GM18499 (cell line): ENCODE measurements around the gene CRLF2.
"Not testable (repeated sequence)": the region's sequence is repeated elsewhere in the genome, so short reads cannot be mapped to it uniquely, and the experiment has no call there.

ENCODE experiments used
- ATAC-seq: cut with Tn5 transposase; IDR thresholded peaks from one replicate; pipeline ENCODE4 v1.9.1; 2021; ENCODE audit warnings: moderate number of reproducible peaks; ENCODE audit not compliant: insufficient read depth, unreplicated experiment

The CRLF2 gene

DNA sequence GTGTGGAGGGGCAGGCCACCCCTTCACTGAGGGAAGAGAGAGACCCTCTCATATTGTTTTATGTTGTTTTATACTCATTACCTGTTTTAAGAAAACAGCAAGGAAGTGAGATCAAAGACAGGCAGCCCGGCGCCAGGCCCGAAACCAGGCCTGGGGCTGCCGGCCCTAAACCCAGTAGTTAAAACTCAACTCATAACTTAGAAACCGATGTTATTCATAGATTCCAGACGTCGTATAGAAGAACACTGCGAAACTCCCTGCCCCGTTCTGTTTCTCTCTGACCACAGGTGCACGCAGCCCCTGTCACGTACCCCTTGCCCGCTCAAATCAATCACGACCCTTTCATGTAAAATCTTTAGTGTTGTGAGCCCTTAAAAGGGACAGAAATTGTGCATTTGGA lies 40.5 kb downstream of the CRLF2 start:
- ATAC-seq: not testable (repeated sequence)

DNA sequence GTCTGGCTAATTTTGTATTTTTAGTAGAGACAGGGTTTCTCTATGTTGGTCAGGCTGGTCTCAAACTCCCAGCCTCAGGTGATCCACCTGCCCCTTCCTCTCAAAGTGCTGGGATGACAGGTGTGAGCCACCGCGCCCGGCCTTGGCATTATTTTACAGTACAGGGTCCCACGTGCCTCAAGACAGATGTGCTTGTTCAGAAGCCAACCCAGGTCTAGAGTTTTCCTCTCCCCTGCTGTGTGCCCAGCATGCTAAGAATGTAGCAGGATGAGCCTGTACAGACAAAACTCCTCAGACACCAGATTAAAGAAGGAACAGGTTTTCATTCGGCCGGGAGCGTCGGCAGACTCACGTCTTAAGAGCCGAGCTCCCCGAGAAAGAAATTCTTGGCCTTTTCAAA lies 42.2 kb downstream of the CRLF2 start:
- ATAC-seq: no peak

DNA sequence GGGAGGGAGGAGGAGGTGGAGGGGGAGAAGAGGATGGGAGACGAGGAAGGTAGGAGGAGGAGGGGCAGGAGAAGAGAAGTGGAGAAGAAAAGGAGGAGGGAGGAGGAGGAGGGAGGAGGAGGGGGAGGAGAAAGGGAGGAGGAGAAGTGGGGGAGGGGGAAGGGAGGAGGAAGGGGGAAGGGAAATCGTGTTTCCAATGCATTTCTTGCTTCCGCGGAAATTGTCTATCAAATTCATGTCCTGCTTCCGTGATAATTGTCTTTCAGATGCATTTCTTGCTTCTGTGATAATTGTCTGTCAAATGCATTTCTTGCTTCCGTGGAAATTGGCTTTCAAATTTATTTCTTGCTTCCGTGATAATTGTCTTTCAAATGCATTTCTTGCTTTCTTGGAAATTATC lies 43.3 kb downstream of the CRLF2 start:
- no peak for ATAC-seq

DNA sequence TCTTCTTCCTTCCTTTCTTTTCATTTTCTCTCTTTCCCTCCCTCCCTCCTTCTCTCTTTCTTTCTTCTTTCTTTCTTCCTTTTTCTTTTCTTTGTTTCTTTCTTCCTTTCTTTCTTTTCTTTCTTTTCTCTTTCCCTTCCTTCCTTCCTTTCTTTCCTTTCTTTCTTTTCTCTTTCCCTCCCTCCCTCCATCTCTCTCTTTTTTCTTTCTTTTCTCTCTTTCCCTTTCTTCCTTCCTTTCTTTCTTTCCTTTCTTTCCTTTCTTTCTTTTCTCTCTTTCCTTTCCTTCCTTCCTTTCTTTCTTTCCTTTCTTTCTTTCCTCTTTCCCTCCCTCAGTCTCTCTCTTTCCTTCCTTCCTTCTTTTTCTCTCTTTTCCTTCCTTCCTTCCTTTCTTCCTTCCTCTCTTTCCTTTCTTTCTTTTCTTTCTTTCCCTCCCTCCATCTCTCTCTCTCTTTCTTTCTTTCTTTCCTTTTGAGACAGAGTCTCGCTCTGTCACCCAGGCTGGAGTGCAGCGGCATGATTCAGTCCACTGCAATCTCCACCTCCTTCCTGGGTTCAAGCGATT lies 44.4 kb downstream of the CRLF2 start:
- no peak for ATAC-seq

DNA sequence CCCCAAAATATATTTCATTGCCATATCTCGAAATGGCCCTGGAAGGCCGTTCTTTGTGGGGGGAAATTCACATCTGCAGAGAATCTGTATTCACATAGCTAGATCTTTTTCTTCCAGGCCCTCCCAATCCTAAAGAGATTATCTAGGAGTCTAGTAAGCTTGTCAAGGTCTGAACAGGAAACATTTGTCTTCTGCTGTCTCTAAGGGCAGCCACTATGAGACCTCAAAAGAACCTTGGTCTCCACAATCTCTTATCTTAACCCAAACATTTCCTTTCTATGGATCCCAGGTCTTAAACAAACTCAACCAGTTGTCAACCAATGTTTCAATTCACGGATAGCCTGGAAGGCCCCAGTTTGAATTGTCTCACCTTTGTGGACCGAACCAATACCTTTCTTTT lies 45.0 kb downstream of the CRLF2 start:
- ATAC-seq: no peak

DNA sequence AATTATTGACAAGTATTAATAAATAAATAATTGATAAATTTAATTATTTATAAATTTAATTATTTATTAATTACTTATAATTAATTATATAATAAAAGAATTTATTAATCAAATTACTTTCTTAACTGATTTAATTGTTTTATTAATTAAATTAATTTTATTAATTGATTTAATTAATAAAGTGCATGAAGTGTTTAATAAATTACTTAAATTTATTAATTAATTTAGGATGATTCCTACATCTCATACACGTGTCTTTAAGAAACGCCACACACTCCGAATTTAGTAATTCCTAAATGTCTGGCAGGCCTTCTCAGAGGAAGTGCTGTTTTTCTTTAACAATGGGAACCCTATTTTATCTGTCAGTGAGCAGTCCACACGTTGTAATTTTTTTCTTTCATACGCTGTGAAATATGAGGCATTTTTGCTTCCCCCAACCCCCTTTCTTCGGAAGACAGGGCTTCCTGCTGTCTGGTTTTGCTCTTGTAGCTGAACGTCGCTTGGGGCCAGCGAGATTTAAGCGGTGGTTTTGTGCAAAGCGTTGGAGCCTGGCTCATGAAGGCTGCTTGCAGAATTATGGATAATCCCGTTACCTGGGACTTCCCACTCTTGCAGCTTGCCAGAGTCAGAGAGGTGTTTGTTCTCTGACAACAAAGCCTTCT lies 46.8 kb downstream of the CRLF2 start:
- ATAC-seq: no peak

DNA sequence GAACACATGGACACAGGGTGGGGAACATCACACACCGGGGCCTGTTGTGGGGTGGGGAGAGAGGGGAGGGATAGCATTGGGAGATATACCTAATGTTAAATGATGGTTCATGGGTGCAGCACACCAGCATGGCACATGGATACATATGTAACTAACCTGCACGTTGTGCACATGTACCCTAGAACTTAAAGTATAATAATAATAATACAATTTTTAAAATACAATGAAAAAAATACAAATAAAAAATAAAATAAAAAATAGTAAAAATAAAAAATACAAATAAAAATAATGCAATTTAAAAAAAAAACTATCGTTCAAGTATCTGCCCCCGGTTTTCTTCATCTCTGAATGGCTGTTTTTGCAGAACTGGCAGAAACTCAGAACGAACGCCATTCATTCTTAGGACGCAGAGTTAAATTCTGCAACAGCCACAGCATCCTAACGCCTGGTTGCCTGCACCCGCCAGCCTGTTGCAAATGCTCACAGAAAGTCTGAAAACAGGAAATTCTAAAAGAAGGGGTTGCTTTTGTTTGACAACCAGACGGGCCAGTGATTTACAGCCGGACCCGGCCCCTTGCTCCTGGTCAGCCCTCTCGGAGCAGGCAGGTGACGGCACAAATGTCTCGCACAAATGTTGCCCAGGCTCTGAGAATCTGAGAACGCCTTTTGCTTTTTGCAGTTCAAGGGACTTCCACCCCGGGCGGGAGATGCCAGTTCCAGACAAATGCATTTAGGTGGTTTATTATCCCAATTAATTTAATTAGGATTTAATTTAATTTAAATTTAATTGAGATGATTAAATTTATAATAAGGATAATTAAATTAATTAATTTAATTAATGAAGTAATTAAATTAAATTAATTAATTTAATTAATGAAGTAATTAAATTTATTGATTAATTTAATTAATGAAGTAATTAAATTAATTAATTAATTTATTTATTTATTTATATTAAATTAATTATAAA lies 47.8 kb downstream of the CRLF2 start:
- no peak for ATAC-seq

DNA sequence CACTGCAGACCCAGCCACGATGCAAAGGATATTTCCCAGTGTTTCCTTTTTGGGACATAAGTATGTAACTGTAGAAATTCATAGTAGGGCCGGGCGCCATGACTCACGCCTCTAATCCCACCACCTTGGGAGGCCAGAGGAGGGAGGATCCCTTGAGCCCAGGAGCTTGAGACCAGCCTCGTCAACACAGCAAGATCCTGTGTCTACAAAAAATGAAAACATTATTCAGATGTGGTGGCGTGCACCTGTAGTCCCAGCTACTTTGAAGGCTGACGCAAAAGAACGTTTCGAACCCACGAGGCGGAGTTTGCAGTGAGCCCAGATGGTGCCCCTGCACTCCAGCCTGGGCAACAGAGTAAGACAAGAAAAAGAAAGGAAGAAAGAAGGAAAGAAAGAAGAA lies 49.2 kb downstream of the CRLF2 start:
- no peak for ATAC-seq

DNA sequence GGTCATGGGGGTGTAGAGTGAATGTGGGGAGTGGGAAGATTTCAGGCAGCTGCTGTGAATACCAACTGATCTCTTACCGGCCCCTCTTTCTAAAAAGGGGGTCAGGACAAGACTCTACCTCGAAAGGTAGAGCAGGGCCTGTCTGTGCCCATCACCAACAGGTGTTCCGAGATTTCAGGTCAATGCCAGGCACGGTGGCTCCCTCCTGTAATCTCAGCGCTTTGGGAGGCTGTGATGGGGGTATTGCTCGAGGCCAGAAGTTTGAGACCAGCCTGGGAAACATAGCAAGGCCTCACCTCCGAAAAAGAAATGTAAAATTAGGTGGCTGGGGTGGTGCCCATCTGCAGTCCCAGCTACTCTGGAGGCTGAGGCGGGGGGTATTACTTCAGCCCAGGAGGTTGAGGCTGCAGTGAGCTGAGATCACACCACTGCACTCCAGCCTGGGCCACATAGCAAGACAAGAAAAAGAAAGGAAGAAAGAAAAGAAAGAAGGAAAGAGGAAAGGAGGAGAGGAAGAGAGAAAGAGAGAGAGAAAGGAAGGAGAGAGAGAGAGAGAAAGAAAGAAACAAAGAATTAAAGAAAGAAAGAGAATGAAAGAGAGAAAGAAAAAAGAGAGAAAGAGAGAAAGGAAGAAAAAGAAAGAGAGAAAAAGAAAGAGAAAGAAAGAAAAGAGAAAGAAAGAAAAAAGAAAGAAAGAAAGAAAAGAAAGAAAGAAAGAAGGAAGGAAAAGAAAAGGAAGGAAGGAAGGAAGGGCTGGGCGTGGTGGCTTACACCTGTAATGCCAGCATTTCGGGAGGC lies 50.1 kb downstream of the CRLF2 start:
- no peak for ATAC-seq

DNA sequence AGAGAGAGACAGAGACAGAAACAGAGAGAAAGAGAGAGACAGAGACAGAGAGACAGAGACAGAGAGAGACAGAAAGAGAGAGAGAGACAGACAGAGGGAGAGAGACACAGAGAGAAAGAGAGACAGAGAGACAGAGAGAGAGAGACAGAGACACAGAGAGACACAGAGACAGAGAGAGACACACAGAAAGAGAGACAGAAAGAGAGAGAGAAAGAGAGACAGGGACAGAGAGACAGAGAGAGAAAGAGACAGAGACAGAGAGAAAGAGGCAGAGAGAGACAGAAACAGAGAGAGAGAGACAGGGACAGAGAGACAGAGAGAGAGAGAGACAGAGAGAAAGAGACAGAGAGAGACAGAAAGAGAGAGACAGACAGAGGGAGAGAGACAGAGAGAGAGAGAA lies 52.9 kb downstream of the CRLF2 start:
- ATAC-seq: no peak

DNA sequence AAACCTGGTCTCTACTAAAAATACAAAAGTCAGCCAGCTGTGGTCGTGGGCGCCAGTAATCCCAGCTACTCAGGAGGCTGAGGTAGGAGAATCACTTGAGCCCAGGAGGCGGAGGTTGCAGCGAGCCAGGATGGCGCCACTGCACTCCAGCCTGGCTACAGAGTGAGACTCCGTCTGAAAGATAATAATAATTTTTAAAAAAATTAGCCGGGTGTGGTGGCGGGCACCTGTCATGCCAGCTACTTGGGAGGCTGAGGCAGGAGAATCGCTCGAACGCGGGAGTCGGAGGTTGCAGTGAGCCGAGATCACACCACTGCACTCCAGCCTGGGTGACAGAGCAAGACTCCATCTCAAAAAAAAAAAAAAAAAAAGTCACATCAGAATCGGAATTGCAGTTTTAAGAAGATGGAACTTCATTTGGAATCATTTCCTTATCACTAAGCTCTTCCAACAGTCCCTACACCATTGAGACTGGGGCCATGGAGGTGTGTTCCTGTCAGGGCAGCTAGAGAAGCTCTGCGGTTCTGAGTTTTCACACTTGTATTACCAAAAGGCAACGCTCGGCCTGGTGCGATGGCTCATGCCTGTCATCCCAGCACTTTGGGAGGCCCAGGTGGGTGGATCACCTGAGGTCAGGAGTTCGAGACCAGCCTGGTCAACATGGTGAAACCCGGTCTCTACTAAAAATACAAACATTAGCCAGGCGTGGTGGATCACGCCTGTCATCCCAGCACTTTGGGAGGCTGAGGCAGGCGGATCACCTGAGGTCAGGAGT lies 55.6 kb downstream of the CRLF2 start:
- ATAC-seq: not testable (repeated sequence)

DNA sequence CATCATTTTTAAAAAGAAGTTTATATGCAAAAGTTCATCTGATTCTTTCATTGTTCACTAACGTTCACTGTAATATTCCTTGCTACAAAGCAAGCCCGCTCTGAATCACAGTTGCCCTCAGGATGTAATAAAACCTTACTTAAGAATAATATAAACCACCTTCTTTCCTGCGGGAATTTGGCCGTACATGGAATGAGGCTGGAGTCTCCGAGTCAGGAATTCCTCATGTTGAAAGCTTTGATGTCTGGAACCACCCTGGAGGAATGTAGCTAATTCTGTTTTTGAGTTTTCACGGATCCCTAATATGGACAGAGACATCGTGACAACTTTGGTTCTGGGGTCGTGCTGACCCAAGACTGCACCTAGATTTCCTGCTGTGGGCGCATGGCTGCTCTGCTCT lies 58.5 kb downstream of the CRLF2 start:
- ATAC-seq: no peak

DNA sequence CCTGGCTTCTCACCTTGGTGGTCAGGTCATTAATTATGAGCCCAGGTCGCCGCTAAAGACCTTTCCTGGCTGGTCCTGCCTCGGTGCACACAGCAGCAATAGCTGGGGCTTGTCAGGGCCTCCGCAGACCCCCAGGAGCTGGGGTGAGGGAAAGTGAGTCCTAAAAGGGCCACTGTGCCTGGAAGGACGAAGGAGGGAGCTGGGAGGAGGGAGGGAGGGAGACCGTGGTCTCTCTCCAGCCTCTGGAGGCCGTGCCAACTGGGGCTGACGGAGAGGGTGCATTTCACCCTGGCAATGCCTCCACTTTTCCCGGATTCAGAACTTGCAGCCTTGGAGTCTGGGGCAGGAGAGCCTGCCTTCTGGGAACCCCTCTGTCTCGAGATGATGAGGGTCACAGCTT lies 60.4 kb downstream of the CRLF2 start:
- no peak for ATAC-seq

DNA sequence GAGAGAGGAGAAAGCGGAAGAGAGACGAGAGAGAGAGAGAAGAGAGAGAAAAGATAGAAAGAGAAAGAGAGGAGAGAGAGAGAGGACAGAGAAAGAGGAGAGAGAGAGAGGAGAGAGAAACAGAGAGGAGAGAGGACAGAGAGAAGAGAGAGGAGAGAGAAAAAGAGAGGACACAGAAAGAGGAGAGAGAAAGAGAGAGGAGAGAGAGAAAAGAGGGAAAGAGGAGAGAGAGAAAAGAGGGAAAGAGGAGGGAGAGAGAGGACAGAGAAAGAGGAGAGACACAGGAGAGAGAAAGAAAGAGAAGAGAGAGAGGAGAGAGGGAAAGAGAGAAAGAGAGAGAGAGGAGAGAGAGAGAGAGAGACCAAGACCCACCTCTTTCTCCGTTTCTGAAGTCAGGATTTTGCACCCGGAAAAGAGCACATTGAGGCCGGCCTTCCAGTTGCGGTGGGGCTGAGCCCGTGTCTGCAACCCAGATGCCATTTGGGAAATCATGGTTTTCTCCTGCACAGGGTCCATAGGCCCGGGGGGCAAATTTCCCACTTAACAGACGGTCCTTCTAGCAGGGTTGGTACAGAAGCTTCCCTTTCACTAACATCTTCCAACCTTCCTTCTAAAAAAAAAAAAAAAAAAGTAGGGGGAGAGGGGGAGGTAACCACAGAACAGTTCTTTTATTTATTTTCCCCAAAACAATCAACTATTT lies 60.9 kb downstream of the CRLF2 start:
- ATAC-seq: no peak

DNA sequence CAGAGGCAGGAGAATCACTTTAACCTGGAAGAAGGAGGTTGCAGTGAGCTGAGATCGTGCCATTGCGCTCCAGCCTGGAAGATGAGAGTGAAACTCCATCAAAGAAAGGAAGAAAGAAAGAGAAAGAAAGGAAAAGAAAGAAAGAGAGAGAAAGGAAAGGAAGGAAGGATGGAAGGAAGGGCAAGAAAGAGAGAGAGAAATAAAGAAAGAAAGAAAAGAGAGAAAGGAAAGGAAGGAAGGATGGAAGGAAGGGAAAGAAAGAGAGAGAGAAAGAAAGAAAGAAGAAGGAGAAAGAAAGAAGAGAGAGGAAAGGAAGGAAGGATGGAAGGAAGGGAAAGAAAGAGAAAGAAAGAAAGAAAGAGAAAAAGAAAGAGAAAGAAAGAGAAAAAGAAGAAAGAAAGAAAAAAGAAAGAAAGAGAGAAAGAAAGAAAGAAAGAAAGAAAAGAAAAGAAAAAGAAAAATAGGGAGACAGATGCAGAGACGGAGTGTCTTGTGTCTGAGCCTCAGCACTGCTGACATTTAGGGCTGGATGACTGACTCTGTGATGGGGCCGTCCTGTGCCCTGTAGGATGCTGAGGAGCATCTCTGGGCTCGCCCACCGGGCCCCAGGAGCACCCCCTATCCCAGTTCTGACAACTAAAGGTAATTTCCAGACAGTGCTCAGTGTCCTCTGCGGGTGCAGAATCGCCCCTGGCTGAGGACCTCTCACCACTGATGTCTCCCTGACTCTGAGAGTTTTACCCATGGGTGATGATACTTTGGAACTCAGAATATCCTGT lies 61.7 kb downstream of the CRLF2 start:
- ATAC-seq: no peak

DNA sequence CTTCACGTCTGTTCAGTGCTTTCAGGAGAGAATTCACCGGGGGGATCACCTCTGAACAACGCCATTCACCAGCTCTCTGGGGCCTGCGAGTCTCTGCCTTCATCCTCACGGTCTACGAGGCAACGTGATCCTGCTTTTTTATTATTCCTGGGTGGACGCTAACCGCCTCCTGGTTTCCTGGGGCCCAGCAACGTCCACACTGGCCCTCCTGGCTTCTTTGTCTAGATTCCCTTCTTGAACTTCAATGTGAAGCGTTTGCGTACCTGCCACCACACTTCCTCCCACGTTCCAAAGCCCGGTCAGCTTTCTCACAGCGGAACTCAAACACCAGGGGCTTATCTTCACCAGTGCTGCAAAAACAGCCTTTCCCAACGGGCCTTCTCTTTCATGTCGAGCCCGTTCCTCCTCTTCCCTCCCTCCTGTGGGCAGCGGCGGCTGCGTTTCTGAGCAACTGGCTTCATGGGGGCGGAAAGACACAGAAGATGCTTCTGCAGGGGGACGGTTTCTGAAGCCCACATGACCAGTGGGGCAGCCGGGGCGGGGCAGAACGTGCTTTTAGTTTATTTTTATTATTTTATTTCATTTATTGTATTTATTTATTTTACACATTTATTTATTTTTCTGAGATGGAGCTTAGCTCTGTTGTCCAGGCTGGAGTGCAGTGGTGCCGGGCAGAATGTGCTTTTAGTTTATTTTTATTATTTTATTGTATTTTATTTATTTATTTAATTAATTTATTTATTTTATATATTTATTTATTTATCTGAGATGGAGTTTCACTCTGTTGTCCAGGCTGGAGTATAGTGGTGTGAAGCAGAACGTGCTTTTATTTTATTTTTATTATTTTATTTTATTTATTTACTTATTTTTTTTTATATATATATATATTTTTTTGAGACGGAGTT lies 64.6 kb downstream of the CRLF2 start:
- ATAC-seq: no peak

DNA sequence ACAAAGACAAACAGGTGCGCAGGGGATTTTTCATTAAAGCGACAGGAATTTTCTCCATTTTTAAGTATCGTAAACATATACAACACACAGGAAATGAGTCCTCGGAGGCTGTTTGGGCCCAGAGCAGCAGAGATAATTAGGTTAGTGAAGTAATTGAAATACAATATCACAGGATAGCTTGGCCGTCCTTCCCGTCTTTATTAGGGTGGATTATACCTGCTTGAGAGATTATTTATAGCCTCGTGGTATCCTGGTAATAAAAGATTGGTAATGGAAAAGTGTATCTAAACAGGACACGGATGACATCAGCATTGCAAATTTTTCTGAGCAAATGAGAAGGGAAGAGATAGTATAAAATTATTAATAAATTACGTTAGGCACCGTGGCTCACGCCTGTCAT lies 68.2 kb downstream of the CRLF2 start:
- no peak for ATAC-seq
